Measurements from ENCODE around the gene PKP1.
A peak's percentile ranks its signal among the peaks of the same experiment; 100 is the strongest.

The PKP1 gene

GRCh38 chr1:201331166-201331565, 47.9 kb downstream of the PKP1 start:
- DNase-seq = no peak

- DNase-seq = no peak
Observed at GRCh38 chr1:201332021-201332420, 48.7 kb downstream of the PKP1 start.

GRCh38 chr1:201332616-201333335, 49.5 kb downstream of the PKP1 start:
- DNase-seq = no peak

- no peak for DNase-seq
Observed at GRCh38 chr1:201334325-201335173, 51.2 kb downstream of the PKP1 start.

GRCh38 chr1:201335174-201335870, 52.0 kb downstream of the PKP1 start:
- no peak for DNase-seq

- no peak for DNase-seq
Observed at GRCh38 chr1:201335901-201336300, 52.6 kb downstream of the PKP1 start.

GRCh38 chr1:201336711-201337450, 53.6 kb downstream of the PKP1 start:
- no peak for DNase-seq

GRCh38 chr1:201341377-201341776, 58.1 kb downstream of the PKP1 start:
- DNase-seq = no peak

GRCh38 chr1:201344206-201345080, 61.1 kb downstream of the PKP1 start:
- no peak for DNase-seq

- DNase-seq = no peak
Observed at GRCh38 chr1:201345081-201345355, 61.7 kb downstream of the PKP1 start.

- DNase-seq = no peak
Observed at GRCh38 chr1:201346337-201346939, 63.1 kb downstream of the PKP1 start.

GRCh38 chr1:201346987-201347386, 63.7 kb downstream of the PKP1 start:
- no peak for DNase-seq

- no peak for DNase-seq
Observed at GRCh38 chr1:201347498-201348210, 64.3 kb downstream of the PKP1 start.

GRCh38 chr1:201348211-201348566, 64.9 kb downstream of the PKP1 start:
- peak in 1 of 5 experiments; percentile 24 for DNase-seq

- DNase-seq = no peak
Observed at GRCh38 chr1:201349092-201349491, 65.8 kb downstream of the PKP1 start.

- DNase-seq = no peak
Observed at GRCh38 chr1:201350361-201350725, 67.0 kb downstream of the PKP1 start.

GRCh38 chr1:201350884-201351283, 67.6 kb downstream of the PKP1 start:
- no peak for DNase-seq

- no peak for DNase-seq
Observed at GRCh38 chr1:201351617-201352016, 68.3 kb downstream of the PKP1 start.

GRCh38 chr1:201353186-201353940, 70.1 kb downstream of the PKP1 start:
- no peak for DNase-seq
